ENCODE measurements around the gene TMIE. TPM values are rescaled to one million over a fixed set of nuclear protein-coding genes. Genes with fewer than 3 reads are reported as not detected.

The TMIE gene
- not detected in 2 replicates for total RNA-seq (2014; rRNA removed; shearing (Covaris generic))
- polyA plus RNA-seq (2015; cell fraction: cytosol; rRNA removed) = 0.06 and 0.21 TPM in 2 replicates
- polyA plus RNA-seq (2015; cell fraction: nucleus; rRNA removed) = 0.15 TPM in 1 of 2 replicates, not detected in the other

DNA sequence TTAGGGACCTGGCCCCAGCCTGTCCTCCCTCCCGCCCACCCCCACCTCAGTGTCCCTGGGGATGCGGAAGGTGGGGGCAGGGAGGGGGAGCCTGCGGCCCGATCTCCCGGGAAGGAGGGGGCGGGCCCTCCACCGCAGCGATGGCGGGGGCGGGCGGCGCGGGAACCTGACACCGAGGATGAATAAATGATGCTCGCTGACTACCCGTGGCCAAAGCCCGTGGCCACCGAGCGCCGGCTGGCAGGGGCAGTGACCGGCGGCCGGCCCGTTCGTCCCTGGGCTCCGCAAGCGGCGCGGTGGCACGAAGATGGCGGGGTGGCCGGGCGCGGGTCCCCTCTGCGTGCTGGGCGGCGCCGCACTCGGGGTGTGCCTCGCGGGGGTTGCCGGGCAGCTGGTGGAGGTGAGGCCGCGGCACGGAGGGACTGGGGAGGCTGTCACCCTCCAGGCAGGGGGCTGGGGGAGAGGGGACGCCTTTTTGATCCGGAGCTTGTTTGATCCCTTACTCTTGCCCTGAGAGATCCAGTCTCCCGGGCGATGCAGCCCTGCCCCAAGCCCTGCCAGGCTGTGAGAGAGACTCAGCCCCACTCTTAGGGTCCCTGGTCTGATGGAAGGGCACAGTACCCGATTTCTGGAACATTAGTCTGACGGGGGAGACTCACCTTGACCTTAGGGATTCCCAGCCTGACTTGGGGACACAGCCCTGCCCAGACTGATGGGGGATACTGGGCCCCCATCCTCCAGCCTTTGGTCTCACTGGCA, at the start of gene TMIE:
TSS of gene TMIE (plus strand) at position 212 of the 759 bp plus-strand sequence. CDS start at position 308, 96 bp downstream.
- DNase-seq (ENCODE audit: low read depth) = no peak

GRCh38 chr3:46655271-46655670, 45.9 kb upstream of the TMIE start:
- no peak for DNase-seq (ENCODE audit: low read depth)

DNA sequence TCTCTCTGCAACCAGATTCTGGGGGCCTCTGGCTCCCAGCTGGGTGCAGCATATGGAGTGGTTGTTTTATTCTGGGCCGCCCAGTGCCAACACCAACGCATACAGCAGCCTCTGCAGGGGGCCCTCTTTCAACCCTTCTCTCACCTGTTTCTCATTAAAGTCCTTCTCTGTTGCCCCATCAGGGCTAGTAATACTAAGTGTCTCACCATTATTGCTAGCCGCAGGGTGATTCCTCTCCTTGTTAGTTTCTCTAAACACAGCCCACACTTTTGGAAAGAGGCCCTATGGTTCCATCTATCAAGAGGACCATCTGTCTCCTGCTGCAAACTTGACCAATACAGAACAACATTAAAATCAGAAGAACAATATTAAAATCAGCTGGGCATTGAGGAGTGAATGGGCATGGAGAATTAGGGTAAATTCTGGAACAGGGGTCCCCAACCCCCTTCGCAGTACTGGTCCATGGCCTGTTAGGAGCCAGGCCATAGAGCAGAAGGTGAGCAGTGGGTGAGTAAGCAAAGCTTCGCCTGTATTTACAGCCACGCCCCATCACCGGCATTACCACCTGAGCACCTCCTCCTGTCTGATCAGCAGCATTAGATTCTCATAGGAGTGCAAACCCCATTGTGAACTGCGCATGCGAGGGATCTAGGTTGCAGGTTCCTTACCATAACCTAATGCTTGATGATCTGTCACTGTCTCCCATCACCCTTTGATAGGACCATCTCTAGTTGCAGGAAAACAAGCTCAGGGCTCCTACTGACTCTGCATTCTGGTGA, 44.2 kb upstream of the TMIE start:
- no peak for DNase-seq (ENCODE audit: low read depth)

DNA sequence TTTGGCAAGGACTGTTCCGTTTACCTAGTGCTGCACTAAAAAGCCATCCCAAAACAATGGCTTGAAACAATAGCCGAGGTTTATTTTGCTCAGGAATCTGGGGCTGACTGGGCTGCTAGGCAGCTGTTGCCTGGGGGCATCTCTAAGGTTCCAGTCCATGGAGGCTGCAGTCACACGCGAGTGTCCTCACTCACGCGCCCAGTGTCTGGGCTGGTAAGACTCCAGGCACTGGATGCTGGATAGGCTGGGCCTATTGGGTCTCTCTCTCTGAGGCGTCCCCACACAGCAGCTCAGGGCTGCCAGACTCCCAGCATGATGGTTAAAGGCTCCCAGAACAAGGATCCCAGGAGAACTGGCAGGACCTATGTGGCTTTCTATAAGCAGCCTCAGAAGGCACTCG, 41.9 kb upstream of the TMIE start:
- no peak for DNase-seq (ENCODE audit: low read depth)

DNA sequence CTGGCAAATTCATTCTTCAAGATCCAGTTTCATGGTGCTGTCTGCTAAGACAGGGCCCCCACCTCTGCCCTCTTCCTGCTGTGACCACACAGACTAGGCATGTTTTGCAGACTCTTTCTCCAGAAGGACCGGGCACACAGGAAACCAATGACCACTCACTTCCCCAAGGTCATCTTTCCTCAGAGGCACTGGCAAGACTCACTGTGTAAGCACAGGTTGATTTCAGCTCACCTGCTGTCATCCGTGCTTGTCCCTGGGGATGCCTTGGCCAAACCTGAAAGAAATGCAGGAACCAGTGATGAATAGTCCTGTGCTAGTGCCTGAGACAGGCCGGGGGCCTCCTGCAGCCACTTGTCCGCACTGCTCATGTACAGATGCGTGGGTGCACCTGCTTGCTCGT, 41.2 kb upstream of the TMIE start:
- peak; percentile 41 for DNase-seq (ENCODE audit: low read depth)

DNA sequence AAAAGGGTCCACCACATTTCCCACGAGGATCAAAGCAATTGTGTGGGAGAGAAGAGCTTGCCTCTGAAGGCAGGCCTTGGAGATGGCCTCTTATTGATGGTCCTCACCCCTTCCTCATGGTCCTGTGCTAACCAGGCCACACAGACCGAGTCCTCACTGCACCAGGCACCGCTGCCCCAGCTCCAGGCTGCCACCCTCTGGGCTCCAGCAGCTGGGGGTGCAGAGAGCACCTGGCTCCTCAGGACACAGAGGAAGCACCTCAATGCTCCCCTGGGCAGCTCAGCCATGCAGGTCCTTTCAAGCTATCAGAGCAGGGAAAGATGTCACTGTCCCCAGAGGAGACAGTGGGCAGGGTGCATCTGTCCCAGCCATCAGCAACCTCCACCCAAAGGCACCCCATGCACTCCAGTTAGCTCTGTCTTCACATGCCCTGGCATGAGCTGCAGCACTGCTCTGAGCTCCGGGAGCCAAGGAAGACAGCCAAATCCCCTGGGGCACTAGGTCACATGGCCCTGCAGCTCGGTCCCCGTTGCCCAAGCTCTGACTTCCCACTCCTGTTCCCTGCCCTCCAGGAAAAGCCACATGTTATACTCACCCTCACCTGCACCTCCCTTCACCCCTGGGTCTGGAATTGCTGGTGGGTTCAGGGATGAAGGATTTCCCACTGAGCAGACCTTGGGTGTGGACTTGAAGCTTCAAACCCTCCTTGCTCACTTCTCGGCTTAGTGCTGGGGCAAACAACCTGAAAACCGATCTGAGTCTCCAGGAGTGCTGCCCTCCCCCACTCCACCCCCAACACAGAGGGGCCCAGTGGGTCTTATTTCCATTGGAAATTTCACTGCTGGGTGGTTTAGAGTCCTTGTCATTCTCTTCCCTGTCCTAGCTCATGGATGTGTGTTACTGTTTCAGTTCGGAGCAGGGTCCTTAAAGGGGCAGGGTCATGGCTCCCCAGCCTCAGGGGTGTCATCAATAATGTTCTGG, 40.4 kb upstream of the TMIE start:
- no peak for DNase-seq (ENCODE audit: low read depth)

GRCh38 chr3:46661776-46662766, 39.1 kb upstream of the TMIE start:
- DNase-seq (ENCODE audit: low read depth) = no peak

- DNase-seq (ENCODE audit: low read depth) = no peak
Measured at GRCh38 chr3:46662771-46663551, 38.2 kb upstream of the TMIE start.

- peak; percentile 49 for DNase-seq (ENCODE audit: low read depth)
Measured at GRCh38 chr3:46663591-46664135, 37.5 kb upstream of the TMIE start.

GRCh38 chr3:46664188-46664970, 36.8 kb upstream of the TMIE start:
- no peak for DNase-seq (ENCODE audit: low read depth)

DNA sequence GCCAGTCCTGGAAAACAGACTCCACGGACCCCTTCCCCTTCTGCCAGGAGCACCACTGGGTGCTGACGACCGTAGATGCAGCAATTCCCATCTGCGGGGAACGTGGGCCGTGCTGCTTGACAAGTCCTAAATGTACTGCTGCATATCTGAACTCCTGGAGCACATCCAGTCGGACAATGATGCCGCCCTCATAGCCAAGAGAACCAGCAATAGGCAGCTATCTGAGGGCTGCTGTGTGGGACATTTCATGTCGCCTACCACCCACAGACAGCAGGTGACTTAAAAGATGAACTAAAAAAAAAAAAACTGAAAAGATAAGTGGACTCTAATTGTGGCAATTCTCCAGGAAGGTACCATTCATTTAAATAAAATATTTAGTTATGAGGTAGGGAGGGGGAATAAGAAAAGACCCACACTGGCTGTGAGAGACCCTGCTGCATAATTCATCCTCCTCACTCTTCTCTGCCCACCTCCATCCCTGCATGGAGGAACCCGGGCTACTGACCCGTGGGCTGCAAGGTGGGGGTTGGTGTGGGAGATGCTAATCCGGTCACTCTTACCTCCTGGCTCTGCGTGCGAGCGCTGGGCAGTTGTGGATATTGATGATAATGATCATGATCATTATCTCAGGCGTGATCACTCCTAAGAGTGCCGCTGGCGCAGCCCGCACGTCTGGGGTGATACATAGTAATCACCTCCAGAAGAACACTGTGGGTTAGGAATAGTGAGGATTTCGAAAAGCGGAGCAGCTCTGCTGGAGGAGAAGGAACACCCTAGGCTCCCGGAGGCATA, 36.0 kb upstream of the TMIE start:
- no peak for DNase-seq (ENCODE audit: low read depth)

DNA sequence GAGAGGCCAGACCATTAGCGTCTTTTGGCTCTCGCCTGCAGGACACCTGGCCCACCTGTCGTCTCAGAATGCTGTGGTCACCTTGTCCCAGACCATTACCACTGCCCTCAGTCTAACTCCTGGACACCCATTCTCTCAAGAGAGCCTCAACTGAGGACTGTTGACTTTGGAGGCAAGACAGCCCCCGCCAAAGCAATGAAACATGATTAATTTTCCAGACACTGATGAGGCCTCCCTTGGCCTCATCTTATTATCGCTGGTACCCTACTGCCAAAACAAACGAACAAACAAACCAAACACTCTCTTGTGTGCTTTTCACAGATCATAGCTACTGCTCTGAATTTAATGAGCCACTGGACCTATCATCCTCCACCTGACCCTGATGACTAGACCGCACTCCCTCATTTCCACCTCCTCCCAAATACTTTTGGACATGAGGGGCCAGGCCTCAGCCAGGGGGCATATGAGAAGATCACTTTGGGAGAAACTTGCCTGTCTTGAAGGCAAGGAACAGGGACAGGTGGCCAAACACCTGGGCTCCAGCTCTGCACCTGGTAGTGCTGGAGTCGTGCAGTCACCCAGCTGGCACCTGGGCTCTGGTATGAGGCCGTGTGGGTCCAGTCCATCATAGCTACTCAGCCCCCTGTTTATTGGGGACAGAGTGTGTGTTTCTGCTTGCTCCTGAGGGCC, 35.3 kb upstream of the TMIE start:
- no peak for DNase-seq (ENCODE audit: low read depth)

DNA sequence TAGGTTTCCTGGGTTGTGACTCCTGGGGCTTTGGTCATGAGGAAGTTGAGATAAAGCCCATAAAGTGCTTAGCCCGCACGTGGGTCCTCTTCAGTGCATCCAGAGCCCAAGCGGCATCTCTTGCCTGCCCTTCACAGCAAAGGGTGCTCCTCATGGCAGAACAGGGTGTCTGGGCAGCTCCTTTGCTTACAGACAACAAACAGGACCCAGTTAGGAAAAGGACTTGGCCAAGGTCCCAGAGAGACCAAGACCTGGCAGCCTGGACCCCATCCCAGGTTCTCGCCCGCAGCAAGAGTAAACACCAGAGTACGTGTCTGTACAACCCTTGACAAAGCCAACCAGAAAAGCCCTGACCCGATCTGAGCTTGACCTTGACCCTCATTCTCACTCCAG, 34.7 kb upstream of the TMIE start:
- DNase-seq (ENCODE audit: low read depth) = no peak

DNA sequence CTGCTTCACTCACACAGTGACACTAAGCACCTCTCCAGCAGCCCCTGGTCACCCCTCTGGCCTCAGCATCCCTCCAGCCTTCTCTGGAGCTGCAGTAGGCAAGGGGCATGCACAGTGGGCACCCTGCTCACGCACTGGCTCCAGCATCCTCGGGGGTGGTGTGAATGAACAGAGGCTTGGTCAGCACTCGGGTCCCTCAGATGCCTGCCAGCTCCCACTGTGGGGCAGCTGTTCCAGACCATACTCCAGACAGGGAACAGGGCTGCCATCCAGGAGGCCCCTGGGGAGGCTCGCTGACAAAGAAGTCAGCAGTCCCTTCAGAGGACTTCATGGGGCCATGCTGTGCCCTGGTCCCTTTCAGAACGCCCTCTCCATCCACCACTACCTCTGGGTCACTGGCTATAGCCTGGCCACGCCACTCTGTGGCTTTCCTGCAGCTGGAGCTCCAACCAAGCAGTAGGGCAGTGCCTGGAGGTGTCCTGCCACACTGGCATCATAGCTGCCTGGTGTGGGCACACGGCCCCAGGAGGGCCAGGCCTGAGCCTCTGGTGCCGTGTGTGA, 34.1 kb upstream of the TMIE start:
- DNase-seq (ENCODE audit: low read depth) = no peak

DNA sequence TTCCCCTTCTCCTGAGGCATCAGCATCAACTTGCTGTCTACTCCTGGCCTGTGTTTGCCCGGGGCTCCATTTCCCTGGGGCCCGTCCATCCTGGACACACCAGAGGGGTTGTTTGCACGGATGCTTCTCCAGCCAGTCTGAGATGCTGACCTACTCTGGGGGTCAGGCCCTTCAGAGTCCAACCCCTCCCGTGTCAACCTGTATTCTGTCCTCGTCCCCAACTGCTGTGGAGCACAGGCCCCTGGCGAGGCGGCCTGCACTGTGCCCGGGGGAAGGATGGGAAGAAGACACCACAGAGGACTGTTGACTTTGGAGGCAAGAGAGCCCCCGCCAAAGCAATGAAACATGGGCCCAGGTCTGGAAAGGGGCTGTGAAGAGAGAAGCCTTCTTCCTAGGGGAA, 33.5 kb upstream of the TMIE start:
- no peak for DNase-seq (ENCODE audit: low read depth)

DNA sequence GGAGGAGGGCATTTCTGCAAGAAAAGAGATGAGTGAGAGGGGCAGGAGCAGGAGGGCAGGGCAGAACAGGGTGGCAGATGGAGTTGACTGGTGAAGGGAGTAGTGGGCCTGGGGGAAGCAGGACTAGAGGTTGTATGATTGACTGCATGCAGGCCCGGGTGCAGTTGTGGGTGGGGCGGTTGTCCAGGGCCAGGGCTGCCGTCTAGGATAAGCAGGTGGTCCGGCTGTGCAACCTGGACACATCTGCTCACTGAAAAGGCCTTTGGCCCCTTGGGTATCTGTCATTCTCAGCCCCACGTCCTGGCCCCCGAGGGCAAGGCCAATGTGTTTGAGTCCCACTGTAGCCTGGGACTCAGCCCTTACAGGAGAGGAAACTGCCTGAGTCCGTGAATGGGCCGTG, 33.1 kb upstream of the TMIE start:
- no peak for DNase-seq (ENCODE audit: low read depth)
